K562 (cell line): ENCODE measurements around the gene SLC16A4. TPM values are rescaled to one million over a fixed set of nuclear protein-coding genes. Genes with fewer than 3 reads are reported as not detected.

Experiments used
- ATAC-seq: fragments of 200-7000 bp; cut with Tn5 transposase; 3 replicates; pipeline ENCODE4 v1.9.1; 2020; ENCODE audit warnings: moderate library complexity
- BruUV-seq: library from RNA; stranded (reverse); fragments of 400-500 nt; replicated peaks from 2 replicates; lab custom pipeline; 2021; lab: Mats Ljungman, UMichigan
- CTCF ChIA-PET: fragments of 300-600 bp; formaldehyde crosslinking; extraction: SDS; loops from one replicate; lab custom pipeline; 2021; ENCODE audit warnings: low intra/inter-chr PET ratio; lab: Yijun Ruan, JAX
- POLR2A ChIA-PET: fragments of 300-600, 350-650 bp; sonication (Branson Sonifier 250); formaldehyde crosslinking; extraction: SDS; loops from one replicate; lab custom pipeline; 2021; ENCODE audit warnings: antibody characterized with exemption, inconsistent platforms; lab: Yijun Ruan, JAX
- DNase-seq, 4 experiments: peaks; one replicate each; pipeline versions ENCODE4 v3.0.0 to v3.0.0-alpha.2; 2011 to 2018; ENCODE audit warnings: low spot score in 3 of 4, mixed read lengths in 3 of 4; ENCODE audit errors: extremely low read depth in 1 of 4
- FAIRE-seq: peaks from 2 replicates; lab custom pipeline; 2011; peaks lifted over from hg19 to GRCh38; lab: Jason Lieb, UNC
- H2AFZ ChIP-seq: 2 replicates; pipeline ENCODE4 v1.6.0; 2011; ENCODE audit warnings: low read depth, low read length, control low read depth, inconsistent platforms
- H3K27ac ChIP-seq: fragments of 200-600 bp; 3 replicates; pipeline ENCODE4 v1.8.0; 2011; ENCODE audit warnings: low read depth, mild to moderate bottlenecking, control low read depth, inconsistent platforms, low read length, moderate library complexity, mixed read lengths; ENCODE audit errors: extremely low read depth
- H3K27me3 ChIP-seq, 2 experiments: fragments of 300-600 bp in 1 of 2; 2 replicates in 1 of 2; 3 replicates in 1 of 2; pipeline versions ENCODE4 v1.6.0 to v1.8.0; 2011; ENCODE audit warnings: inconsistent platforms in 2 of 2, low read length in 2 of 2, mild to moderate bottlenecking in 1 of 2, mixed read lengths in 1 of 2, moderate library complexity in 1 of 2; ENCODE audit not compliant: control insufficient read depth in 2 of 2, insufficient read depth in 2 of 2
- H3K36me3 ChIP-seq: fragments of 300-600 bp; 3 replicates; pipeline ENCODE4 v1.8.0; 2011; ENCODE audit warnings: mild to moderate bottlenecking, low read length, inconsistent platforms; ENCODE audit not compliant: control insufficient read depth, insufficient read depth
- H3K4me1 ChIP-seq, 2 experiments: fragments of 200-600 bp in 1 of 2; replicated peaks in 1 of 2; 2 replicates in 1 of 2; 3 replicates in 1 of 2; pipeline versions ENCODE4 v1.5.1 to v1.8.0; 2011; ENCODE audit warnings: inconsistent platforms in 2 of 2, low read length in 2 of 2, mild to moderate bottlenecking in 1 of 2, mixed read lengths in 1 of 2, moderate library complexity in 1 of 2; ENCODE audit not compliant: control insufficient read depth in 2 of 2, insufficient read depth in 2 of 2
- H3K4me2 ChIP-seq: 2 replicates; pipeline ENCODE4 v1.6.1; 2011; ENCODE audit warnings: low read length, control low read depth, inconsistent platforms, mixed read lengths; ENCODE audit not compliant: insufficient read depth
- H3K4me3 ChIP-seq: fragments of 200-600 bp; sonication (generic), shearing (Covaris generic); 2 replicates; pipeline ENCODE4 v1.5.1; 2016; ENCODE audit warnings: control low read depth, inconsistent platforms
- H3K79me2 ChIP-seq: fragments of 200-600 bp; 3 replicates; pipeline ENCODE4 v1.8.0; 2011; ENCODE audit warnings: low read length, inconsistent platforms; ENCODE audit not compliant: control insufficient read depth, insufficient read depth
- H3K9ac ChIP-seq, 2 experiments: 2 replicates each; pipeline versions ENCODE4 v1.6.0 to v1.6.1; 2011; ENCODE audit warnings: low read depth in 2 of 2, low read length in 2 of 2, control low read depth in 1 of 2, inconsistent platforms in 1 of 2, mild to moderate bottlenecking in 1 of 2, mixed read lengths in 1 of 2; ENCODE audit not compliant: insufficient read depth in 1 of 2
- H3K9me1 ChIP-seq: one replicate; pipeline ENCODE4 v1.6.0; 2011; ENCODE audit warnings: inconsistent platforms, mild to moderate bottlenecking, low read length, moderate library complexity; ENCODE audit not compliant: control insufficient read depth, insufficient read depth
- H3K9me3 ChIP-seq: replicated peaks from 2 replicates; pipeline ENCODE4 v1.5.1; 2011; ENCODE audit warnings: low read depth, low read length, inconsistent platforms; ENCODE audit not compliant: control insufficient read depth, insufficient read depth
- H4K20me1 ChIP-seq: replicated peaks from 2 replicates; pipeline ENCODE4 v1.6.1; 2011; ENCODE audit warnings: low read length, inconsistent platforms, mixed read lengths; ENCODE audit not compliant: control insufficient read depth, insufficient read depth
- CBFB ChIP-seq: sonication (generic); formaldehyde crosslinking; IDR thresholded peaks from 2 replicates; pipeline ENCODE4 v1.4.0; 2020; ENCODE audit warnings: mild to moderate bottlenecking, missing genetic modification reagents
- CHD1 ChIP-seq: fragments of 200-600 bp; sonication (generic); IDR thresholded peaks from one replicate; pipeline ENCODE4 v1.6.1; 2012; ENCODE audit warnings: mild to moderate bottlenecking, moderate library complexity, low read length, inconsistent platforms
- ZBTB33 ChIP-seq: sonication (generic); formaldehyde crosslinking; IDR thresholded peaks from 2 replicates; pipeline ENCODE4 v1.8.1; 2023; ENCODE audit warnings: mild to moderate bottlenecking, missing genetic modification reagents
- ZNF212 ChIP-seq: fragments of 450-650 bp; formaldehyde crosslinking; IDR thresholded peaks from 2 replicates; pipeline ENCODE4 v1.4.0; 2020; ENCODE audit warnings: mild to moderate bottlenecking
- ZNF395 ChIP-seq: fragments of 200-800 bp; sonication (Bioruptor generic); IDR thresholded peaks from 2 replicates; pipeline ENCODE4 v1.6.1; 2017; ENCODE audit warnings: missing genetic modification characterization, missing compliant biosample characterization
- ZNF740 ChIP-seq, 3 experiments: fragments of 200-800 bp in 1 of 3; sonication (Bioruptor generic) in 1 of 3; sonication (generic) in 1 of 3; formaldehyde crosslinking in 1 of 3; IDR thresholded peaks; 2 replicates each; pipeline versions ENCODE4 v1.6.1 to v1.8.0; 2016 to 2022; ENCODE audit warnings: mild to moderate bottlenecking in 2 of 3, missing compliant biosample characterization in 2 of 3, missing genetic modification characterization in 2 of 3, missing genetic modification reagents in 1 of 3
- ZNF830 ChIP-seq: fragments of 250-450 bp; sonication (Bioruptor Pico); IDR thresholded peaks from 2 replicates; pipeline ENCODE4 v1.5.0; 2021; ENCODE audit warnings: mild to moderate bottlenecking
- WGBS: fragments of 100-300 bp; shearing (Covaris generic); methylation state at CpG from one replicate; pipeline ENCODE4 v1.1.6; 2016; ENCODE audit warnings: low coverage, mixed read lengths; ENCODE audit not compliant: insufficient coverage; ENCODE audit errors: missing lambda C conversion rate; 5-methylcytosine and 5-hydroxymethylcytosine counted together
- in situ Hi-C: fragments of 300-500 bp; cut with MboI; formaldehyde crosslinking; loops from 4 replicates; pipeline ENCODE4 v1.15.0; 2018; ENCODE audit warnings: inconsistent platforms, mixed read lengths
- intact Hi-C: fragments of 100-400 bp; cut with micrococcal nuclease; formaldehyde crosslinking; loops from 2 replicates; pipeline ENCODE4 v1.14.2; 2022
- polyA plus RNA-seq, 8 experiments: library from polyadenylated mRNA; depleted of rRNA in 4 of 8; stranded (reverse) in 5 of 8; unstranded in 3 of 8; fragments of >200 nt; fragmentation: Nextera tagmentation in 2 of 8; fragmentation: Illumina TruSeq in 1 of 8; extraction: Ambion mirVana in 2 of 8; extraction: Trizol in 1 of 8; gene quantifications; 2 replicates each; pipeline versions ENCODE4 v1.2.1 to v1.2.3, GENCODE V29; 2011 to 2014; ENCODE audit warnings: inconsistent platforms in 1 of 8, missing spikeins in 1 of 8
- total RNA-seq, 7 experiments: library from RNA; depleted of rRNA in 6 of 7; stranded (reverse); fragments of >200 nt in 6 of 7; fragmentation: Illumina TruSeq in 2 of 7; extraction: Trizol in 2 of 7; gene quantifications; 2 replicates each; pipeline versions ENCODE4 v1.2.1 to v1.2.3, GENCODE V29; 2011 to 2021; ENCODE audit warnings: low replicate concordance in 1 of 7

The SLC16A4 gene
- total and polyA plus RNA-seq, 9 of the 15 experiments (the other 6 are each of a cell fraction or from before 2014, with no cell fraction given), result 0.04 to 0.31 (median 0.18) TPM; not detected in 1

GRCh38 chr1:110364221-110364620, 26.6 kb downstream of the SLC16A4 start (continued):
- no peak for TF ChIP-seq ZBTB33 (CRISPR knock-in tag)
- no peak for TF ChIP-seq ZNF395 (CRISPR knock-in tag)

- no peaks in the 10 kb centered on the region for H3K9me1 ChIP-seq
- ChIA-PET CTCF (interaction anchor here (0.6 kb wide), 1 partner anchor 35 kb away, joined by 3 read pairs; no protein-coding TSS in a partner anchor), POLR2A (interaction anchor here (0.6 to 1.1 kb wide), 5 partner anchors 13 to 741 kb away, joined by 3 to 4 read pairs (median 3); no protein-coding TSS in a partner anchor)
- intact Hi-C loops, result no loop called here
- no peak overlapping the region for H3K27ac ChIP-seq
- DNase-seq, result no peak
- no peak overlapping the region for H3K9ac ChIP-seq
- H3K4me2 ChIP-seq, result no peak overlapping the region
- in situ Hi-C loops, result no loop called here
- WGBS, result 90% methylated on average over 1 of the region's 1 CpG
- no peak for ATAC-seq
- no peaks in the 10 kb centered on the region for H3K9me3 ChIP-seq
- no peaks in the 10 kb centered on the region for H3K27me3 ChIP-seq
- no TSS peak for BruUV-seq
- peaks cover 90% of the 10 kb centered on the region for H3K79me2 ChIP-seq
- H4K20me1 ChIP-seq, result no peaks in the 10 kb centered on the region
- no peak for FAIRE-seq
- no peak for TF ChIP-seq CHD1
- no peak for TF ChIP-seq ZNF212 (CRISPR knock-in tag)
- TF ChIP-seq ZNF740 (CRISPR knock-in tag; IDR thresholded peaks at IDR 0.05), result no peak
- TF ChIP-seq ZNF740 (tag; IDR thresholded peaks at IDR 0.05), result no peak
- no peak for TF ChIP-seq CBFB (CRISPR knock-in tag)
- no peak for TF ChIP-seq ZNF830 (CRISPR knock-in tag)
- no peak overlapping the region for H2AFZ ChIP-seq
- no peaks in the 10 kb centered on the region for H3K4me1 ChIP-seq
- peaks cover 80% of the 10 kb centered on the region for H3K36me3 ChIP-seq
- no peak overlapping the region for H3K4me3 ChIP-seq
Observed at GRCh38 chr1:110361856-110362255, 29.0 kb downstream of the SLC16A4 start.
